Right kidney (tissue), 1 donor: ENCODE data around the gene DSC2.

Experiments used
- DNase-seq: peaks from one replicate; pipeline ENCODE4 v3.0.0-alpha.2; 2016

Gene DSC2

GRCh38 chr18:31099450-31100230, 2.6 kb downstream of the DSC2 start:
- no peak for DNase-seq

- no peak for DNase-seq
Observed at GRCh38 chr18:31098878-31099277, 3.3 kb downstream of the DSC2 start.

- no peak for DNase-seq
Observed at GRCh38 chr18:31097666-31098065, 4.6 kb downstream of the DSC2 start.

GRCh38 chr18:31093880-31094279, 8.3 kb downstream of the DSC2 start:
- no peak for DNase-seq

- no peak for DNase-seq
Observed at GRCh38 chr18:31093294-31093693, 8.9 kb downstream of the DSC2 start.

- no peak for DNase-seq
Observed at GRCh38 chr18:31091350-31091749, 10.9 kb downstream of the DSC2 start.

- no peak for DNase-seq
Observed at GRCh38 chr18:31088532-31088931, 13.7 kb downstream of the DSC2 start.

- no peak for DNase-seq
Observed at GRCh38 chr18:31079973-31080372, 22.2 kb downstream of the DSC2 start.

- no peak for DNase-seq
Observed at GRCh38 chr18:31077878-31078277, 24.3 kb downstream of the DSC2 start.

- no peak for DNase-seq
Observed at GRCh38 chr18:31072175-31072574, 30.0 kb downstream of the DSC2 start.

GRCh38 chr18:31070206-31070605, 32.0 kb downstream of the DSC2 start:
- no peak for DNase-seq

- DNase-seq: no peak
Observed at GRCh38 chr18:31066266-31066665, 36.0 kb downstream of the DSC2 start.

- no peak for DNase-seq
Observed at GRCh38 chr18:31065036-31065773, 37.0 kb downstream of the DSC2 start.

GRCh38 chr18:31064130-31064529, 38.1 kb downstream of the DSC2 start:
- DNase-seq: no peak

GRCh38 chr18:31061945-31062344, 40.3 kb downstream of the DSC2 start:
- no peak for DNase-seq

GRCh38 chr18:31058897-31059296, 43.3 kb downstream of the DSC2 start:
- no peak for DNase-seq

- no peak for DNase-seq
Observed at GRCh38 chr18:31057917-31058316, 44.3 kb downstream of the DSC2 start.

- DNase-seq: no peak
Observed at GRCh38 chr18:31057051-31057450, 45.2 kb downstream of the DSC2 start.

- DNase-seq: no peak
Observed at GRCh38 chr18:31056296-31056695, 45.9 kb downstream of the DSC2 start.

GRCh38 chr18:31050635-31051034, 51.6 kb downstream of the DSC2 start:
- DNase-seq: no peak

GRCh38 chr18:31049189-31049588, 53.0 kb downstream of the DSC2 start:
- no peak for DNase-seq

- DNase-seq: no peak
Observed at GRCh38 chr18:31048216-31048615, 54.0 kb downstream of the DSC2 start.

- no peak for DNase-seq
Observed at GRCh38 chr18:31046916-31047315, 55.3 kb downstream of the DSC2 start.

GRCh38 chr18:31045599-31045998, 56.6 kb downstream of the DSC2 start:
- DNase-seq: no peak
